ENCODE data around the gene CD79A.
"Not testable (repeated sequence)": the region's sequence is repeated elsewhere in the genome, so short reads cannot be mapped to it uniquely, and the experiment has no call there.

Gene CD79A

GRCh38 chr19:41906916-41907680, 30.0 kb downstream of the CD79A start:
- DNase-seq, result no peak

GRCh38 chr19:41907994-41908615, 31.0 kb downstream of the CD79A start:
- no peak for DNase-seq

DNA sequence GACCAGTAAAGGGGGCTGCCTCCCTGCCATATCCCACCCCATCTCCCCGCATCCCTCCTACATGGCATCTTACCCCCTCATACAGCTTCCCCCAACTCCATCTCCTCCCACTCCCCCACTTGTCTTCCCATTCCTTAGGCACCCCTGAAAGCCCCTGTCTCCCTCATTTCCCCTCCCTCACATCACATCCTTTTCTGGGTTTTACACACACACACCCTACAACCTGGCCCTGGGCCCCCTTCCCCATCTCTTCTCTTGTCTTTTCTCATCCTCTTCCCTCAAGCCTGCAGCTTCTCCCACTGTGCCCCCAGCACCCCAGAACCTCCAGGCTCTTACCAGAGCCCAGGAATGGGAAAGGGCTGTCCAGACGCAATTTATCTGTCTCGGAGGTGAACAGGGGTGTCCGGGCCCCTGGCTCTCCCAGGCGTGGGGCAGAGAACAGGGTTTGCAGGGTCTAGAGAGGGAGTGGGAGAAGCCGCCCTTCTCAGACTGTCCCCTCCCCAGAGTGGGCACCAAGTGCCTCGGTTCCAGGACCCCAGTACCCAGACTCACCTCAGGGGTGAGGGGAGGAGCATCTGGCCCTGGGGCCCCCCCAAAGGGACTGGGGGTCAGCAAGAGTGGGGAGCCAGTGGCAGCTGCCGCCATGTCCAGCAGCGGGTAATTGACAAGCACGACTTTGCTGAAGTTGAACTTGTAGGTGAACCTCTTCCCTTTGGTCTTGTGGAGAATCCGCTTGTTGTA, 31.8 kb downstream of the CD79A start:
- no peak for DNase-seq

GRCh38 chr19:41909706-41910105, 32.6 kb downstream of the CD79A start:
- DNase-seq, result no peak

DNA sequence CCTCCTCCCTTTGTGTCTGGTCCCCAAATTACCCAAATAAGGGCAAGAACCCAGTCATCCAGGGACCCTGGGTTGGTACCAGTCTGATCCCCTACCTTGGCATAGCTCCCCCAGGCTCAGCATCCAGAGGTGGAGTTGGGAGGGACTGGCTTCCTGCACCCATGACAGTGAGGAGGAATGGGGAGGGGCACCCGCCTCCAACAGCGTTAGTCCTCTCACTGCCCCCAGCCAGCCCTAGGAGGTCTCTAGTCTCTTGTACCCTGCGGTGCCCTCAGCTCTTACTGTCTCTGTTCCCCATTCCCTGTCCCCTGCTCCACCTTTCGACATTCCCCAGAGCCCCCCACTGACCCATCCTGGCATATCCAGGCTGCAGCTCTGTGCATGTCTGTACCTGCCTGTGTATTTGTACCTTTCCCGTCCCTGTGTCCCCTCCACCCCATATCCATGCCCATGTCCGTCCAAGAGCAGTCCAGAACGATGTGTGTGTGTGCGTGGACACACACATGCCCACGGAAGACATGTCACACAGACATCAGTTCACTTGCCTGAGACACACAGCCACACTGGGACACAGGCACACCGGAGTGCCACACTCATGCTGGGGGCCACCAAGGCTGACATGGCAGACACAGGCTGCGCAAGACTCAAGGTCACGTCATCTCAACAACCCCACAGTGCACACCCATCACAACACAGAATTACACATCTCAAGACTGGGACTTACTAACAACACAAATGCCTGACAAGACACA, 33.3 kb downstream of the CD79A start:
- DNase-seq, result no peak

GRCh38 chr19:41910992-41911888, 34.2 kb downstream of the CD79A start:
- DNase-seq, result no peak

DNA sequence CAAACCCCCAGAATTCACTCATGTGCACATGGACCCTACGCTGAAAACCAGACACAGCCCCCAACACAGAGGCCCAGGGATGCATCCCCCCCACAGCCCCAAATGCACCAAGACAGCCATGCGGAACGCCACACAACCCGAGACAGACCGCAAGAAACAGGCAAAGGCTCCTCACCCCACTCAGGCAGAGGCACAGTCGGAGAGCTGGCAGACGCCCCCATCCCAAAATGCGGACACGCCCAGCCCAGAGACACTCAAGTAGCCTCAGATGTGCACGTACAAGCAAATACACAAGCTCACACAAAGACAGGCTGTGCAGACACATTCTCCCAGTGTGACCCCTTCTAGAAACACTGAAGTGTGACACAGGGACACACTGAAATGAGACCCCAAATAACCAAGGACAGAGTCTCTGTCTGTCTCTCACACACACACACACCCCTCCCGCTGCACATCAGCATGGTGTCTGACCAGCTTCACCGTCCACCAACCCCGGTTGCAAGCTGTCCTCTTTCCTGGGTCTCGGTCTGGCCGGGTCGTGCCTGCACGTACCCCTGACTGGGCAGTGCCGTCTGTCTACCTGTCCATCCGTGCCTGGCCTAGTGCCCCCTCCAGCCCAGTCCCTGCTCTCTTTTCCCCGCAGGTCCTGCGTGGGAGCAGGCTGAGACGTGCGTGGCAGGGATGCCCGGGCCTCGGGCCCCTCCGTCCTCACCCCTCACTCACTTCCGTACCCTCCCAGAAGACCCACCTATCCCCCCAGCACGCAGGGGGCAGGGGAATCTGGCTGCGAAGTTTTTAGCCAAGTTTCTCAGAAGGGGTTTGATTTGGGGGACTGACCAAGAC, 35.0 kb downstream of the CD79A start:
- no peak for DNase-seq

GRCh38 chr19:41912899-41913537, 35.9 kb downstream of the CD79A start:
- no peak for DNase-seq

- DNase-seq, result no peak
Measured at GRCh38 chr19:41913538-41914423, 36.7 kb downstream of the CD79A start.

DNA sequence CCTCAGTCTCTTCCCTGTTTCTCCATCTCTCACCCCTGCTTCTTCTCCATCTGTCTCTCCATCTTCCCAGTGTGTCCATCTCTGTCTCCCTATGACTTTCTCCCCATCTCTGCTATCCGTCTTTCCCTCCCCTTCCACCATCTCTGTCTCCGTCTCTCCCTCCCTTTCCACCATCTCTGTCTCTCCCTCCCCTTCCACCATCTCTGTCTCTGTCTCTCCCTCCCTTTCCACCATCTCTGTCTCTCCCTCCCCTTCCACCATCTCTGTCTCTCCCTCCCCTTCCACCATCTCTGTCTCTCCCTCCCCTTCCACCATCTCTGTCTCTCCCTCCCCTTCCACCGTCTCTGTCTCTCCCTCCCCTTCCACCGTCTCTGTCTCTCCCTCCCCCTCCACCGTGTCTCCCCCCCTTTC, 37.4 kb downstream of the CD79A start:
- DNase-seq, result not testable (repeated sequence)

GRCh38 chr19:41915021-41915775, 38.1 kb downstream of the CD79A start:
- no peak for DNase-seq

DNA sequence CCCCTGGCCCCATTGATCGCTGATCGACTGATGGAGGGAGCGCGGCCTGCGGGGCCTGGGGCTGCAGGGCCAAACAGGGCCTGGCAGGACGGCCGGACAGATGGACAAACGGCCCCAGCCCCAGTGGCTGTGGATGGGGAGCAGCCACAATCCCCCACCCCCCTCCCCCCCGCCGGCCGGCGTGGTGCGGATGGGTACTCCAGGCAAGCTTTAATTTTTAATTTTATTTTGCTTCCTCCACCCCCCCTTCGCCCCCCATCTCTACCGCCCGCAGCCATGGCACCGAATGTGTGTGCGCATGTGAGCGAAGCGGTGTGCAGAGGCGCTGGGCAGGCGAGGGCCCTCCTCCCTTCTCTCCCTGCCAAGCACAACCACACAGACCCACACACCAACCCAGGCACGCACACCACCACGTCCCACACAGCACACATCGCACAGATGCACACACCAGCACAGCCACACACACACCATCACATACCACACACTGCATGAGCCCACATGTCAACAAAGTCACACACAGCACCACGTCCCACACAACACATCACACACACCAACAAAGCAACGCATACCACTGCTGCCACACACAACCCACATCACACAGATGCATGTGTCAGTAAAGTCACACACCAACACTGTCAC, 38.8 kb downstream of the CD79A start:
- DNase-seq, result no peak

DNA sequence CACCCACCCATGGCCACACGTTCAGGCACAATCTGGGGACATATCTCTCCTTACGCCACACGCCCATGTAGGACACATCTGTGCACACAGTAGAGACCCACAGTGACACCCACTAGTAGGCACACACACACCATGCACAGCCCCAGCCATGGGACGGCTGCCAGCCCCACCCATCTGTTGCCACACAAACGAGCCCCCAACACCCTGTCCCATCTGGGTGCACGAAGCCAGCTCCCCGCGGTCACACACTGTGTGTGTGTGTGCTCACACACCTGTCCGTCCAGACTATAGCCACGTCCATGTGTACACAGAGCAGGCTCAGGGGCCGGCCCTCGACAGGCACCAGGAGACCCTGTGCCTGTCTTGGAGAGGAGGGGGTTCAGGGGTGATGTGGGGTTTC, 40.6 kb downstream of the CD79A start:
- DNase-seq, result no peak

GRCh38 chr19:41918095-41918494, 41.0 kb downstream of the CD79A start:
- DNase-seq, result no peak

GRCh38 chr19:41918653-41919244, 41.7 kb downstream of the CD79A start:
- DNase-seq, result no peak

GRCh38 chr19:41919948-41920712, 43.1 kb downstream of the CD79A start:
- DNase-seq, result no peak

All from NCI-H1048 (cell line).